ENCODE measurements around the gene TNRC6C.
"Not testable (repeated sequence)": the region's sequence is repeated elsewhere in the genome, so short reads cannot be mapped to it uniquely, and the experiment has no call there.

TNRC6C gene

GRCh38 chr17:77933777-77934398 is 24.6 kb upstream of the TNRC6C start:
- DNase-seq, result no peak

GRCh38 chr17:77935121-77935571 is 23.4 kb upstream of the TNRC6C start:
- DNase-seq, result no peak

GRCh38 chr17:77935744-77936143 is 22.8 kb upstream of the TNRC6C start:
- not testable (repeated sequence) for DNase-seq

DNA sequence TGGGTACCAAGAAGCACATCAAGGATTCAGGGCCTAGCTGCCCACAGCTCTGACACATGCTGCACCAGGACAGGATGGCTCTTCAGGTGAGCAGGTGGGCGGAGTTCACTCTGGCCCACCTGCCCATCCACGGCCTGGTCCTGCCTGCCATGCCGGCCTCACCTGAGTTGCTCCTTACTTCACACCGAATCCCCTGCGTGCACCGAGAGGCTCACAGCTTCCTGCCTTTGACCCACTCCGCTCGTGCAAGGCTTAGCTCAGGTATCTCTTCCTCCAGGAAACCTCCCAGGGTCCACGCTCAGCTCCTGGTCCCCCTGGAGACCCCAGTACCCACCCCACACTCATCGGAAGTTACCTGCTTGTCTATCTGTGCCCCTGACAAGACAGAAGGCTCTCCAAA is 21.6 kb upstream of the TNRC6C start:
- no peak for DNase-seq

DNA sequence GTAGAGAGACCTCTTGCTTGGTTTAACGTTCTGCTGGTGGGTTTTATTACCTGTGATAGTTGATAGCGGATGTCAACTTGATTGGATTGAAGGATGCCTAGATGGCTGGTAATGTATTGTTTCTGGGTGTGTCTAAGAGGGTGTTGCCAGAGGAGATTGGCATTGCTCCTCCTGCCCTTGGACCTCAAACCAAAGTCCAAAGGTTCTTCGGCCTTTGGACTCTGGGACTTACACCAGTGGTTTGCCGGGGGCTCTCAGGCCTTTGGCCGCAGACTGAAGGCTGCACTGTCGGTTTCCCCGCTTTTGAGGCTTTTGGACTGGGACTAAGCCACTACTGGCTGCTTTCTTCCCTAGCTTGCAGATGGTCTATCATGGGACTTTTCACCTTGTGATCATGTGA is 17.5 kb upstream of the TNRC6C start:
- no peak for DNase-seq

- no peak for DNase-seq
Observed at GRCh38 chr17:77942112-77942988, 16.2 kb upstream of the TNRC6C start.

DNA sequence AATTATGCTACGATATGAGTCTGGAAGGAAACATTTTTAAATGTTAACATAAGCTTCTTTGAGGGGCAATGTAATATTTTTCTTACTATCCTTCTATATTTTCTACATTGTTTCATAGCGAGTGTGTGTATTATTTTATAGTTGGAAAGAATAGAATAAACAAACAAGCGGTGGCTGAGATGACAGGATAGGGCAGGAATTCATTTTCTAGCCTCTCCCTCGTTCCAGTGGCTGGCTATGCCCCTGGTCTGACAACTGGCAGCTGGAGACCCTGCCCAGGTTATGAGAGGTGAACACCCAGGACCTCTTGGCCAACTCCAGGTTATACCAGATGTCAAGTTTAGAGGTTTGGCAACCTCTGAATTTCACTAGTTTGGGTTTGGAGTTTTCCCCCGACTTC is 14.5 kb upstream of the TNRC6C start:
- DNase-seq, result no peak

DNA sequence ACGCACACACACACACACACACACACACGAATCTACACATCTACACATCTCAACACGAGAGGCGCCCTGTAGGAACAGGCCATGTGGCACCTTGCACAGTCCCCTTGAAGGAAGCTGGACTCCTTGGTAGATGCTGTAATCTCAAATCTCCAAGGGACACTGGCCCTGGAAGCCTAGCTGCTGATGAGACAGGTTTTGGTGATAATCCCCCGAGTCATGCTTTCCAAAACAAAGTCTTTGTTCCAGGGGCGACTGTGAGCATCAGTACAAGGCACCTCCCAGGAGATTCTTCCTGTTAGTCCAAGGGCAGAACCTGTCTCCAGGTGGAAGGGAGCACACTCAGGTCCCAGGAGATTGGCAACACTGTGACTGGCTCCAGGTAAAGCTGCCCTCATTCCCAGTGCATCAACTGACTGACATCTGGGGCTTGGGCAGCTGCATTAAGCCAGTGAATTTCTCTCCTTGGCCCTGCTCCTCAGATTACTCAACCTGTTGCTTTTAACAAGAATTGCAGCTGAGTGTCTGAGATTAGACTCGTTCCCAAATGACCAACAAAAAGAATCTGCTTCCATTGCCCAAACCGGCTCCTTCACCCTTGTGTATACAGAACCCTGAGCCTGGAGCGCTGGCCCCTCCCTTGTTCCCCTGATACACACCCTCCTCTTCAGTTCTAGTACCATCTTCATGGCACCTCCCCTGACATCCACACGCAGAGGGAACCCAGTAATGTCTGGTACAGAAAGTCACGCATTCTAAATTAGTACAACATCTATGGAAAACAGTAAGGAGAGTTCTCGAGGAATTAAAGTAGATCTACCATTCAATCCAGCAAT is 13.9 kb upstream of the TNRC6C start:
- no peak for DNase-seq

GRCh38 chr17:77946900-77947645 is 11.4 kb upstream of the TNRC6C start:
- no peak for DNase-seq

- no peak for DNase-seq
Observed at GRCh38 chr17:77948690-77949114, 9.8 kb upstream of the TNRC6C start.

DNA sequence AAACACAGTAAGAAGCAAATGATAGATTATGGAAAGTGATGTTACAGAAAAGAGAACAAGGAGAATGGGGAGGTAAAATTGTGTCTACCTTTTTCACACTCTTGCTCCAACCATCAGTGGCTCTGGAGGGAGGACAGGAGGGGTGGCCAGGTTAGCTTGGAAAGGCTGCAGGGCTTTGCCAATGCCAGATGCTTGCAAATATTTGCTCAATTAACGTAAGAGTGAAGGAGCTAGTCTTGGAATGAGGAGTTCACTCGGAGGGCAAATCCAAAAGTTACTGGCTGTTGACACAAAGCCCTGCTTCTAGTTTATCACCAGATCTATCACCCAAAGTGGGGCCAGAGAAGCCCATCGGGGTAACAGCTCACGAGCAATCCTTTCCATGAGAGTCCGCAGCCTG is 7.4 kb upstream of the TNRC6C start:
- no peak for DNase-seq

DNA sequence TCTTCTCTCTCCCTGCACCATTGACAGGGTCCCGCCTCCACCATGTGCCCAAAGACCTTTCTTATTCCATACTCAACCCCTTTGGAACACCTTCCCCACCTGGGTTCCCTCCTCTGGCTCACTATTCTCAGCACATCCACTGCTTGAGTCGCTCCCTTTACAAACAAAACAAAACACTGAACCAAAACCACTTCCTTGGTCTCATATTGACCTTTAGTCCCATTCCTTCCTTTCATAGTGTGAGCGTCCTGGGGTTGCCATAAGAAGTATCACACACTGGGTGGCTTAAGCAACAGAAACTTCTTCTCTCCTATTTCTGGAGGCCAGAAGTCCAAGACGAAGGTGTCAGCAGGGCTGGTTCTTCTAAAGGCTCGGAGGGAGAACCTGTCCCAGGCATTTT is 6.1 kb upstream of the TNRC6C start:
- DNase-seq, result no peak

GRCh38 chr17:77957235-77957856 is 1.2 kb upstream of the TNRC6C start:
- no peak for DNase-seq

- no peak for DNase-seq
Observed at GRCh38 chr17:77958716-77959125, 218 bp downstream of the TNRC6C start.

GRCh38 chr17:77959126-77959925 is 823 bp downstream of the TNRC6C start:
- DNase-seq, result peak; percentile 47

DNA sequence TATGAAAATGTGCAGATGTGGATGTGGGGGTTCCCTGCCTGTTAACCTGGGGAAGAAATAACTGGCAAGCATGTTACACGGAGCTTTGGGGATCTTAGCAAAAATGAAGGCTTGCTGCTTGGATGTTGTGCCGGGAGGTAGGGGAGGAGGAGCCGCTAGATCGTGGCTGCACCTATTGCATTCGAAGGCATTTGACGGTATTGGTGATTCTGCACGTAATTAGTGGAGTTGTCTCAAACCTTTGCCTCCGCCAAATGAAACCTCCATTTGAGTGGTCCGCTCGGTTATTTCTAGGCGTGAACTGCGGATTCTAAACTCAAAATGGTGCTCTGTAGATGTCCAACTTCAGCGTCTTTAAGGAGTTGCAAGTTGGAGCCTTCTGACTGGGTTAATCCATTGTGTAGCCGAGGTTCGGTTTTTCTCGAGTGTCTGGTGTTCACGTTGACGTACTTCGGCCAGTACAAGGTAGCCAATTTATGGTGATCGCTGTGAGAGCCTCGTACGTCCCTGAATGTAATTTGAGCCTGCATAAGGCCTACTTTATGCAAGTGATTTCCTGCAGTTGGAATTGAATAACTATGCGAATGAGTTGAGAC is 1.5 kb downstream of the TNRC6C start:
- DNase-seq, result no peak

DNA sequence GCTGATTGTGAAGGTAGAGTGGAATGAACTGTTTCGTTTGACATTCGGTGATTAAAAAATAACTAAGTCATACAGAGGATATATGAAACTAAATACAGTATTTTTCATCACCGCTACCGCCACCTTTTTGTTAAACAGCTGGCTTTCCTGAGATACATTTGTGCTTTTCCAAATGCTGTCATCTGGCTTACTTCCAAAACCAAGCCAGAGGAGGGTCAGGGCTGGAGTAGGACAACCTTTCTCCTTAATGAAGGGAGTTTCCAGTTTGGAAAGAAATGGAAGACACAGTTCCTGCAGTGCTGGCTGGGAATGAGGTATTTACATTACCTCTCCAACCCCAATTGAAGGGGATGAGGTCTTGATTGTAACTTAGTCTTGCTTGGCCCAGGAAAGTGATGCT is 3.2 kb downstream of the TNRC6C start:
- no peak for DNase-seq

DNA sequence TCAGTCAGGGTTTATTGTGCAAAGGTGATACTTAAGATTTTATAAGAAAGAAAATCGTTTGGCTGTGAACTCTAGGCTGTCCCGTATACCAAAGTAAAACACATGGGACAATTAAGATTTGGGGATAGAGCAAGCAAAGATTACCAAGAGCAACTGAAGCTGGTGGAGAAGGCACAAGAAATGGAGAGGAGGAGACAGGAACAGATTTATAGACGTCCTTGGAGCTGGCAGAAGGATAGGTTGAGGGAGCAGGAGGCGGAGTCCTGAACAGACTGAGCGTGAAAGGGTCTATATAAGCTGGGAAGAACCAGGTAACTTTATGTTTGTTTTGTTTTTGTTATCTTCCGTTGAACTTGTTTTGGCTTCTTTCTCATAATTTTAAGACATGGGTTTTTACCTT is 3.8 kb downstream of the TNRC6C start:
- DNase-seq, result no peak

DNA sequence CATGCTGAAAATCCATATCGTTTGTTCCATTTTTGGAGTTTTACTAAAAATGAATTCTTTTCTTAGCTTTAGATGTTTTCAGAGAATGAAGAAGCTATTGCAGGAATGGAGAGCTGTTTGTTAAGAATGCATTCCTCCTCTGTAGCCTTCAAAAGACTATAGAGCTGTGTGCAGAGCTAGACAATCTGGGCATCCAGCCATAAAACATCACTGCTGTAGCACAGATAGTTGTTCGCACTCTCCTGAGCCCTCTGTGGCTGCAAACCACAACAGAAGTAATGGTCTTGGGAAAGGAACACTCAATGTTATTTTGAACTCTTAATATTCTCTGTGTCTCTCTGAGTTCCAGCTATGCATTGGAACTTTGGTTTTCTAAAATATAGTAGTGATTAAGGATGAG is 4.9 kb downstream of the TNRC6C start:
- DNase-seq, result no peak

DNA sequence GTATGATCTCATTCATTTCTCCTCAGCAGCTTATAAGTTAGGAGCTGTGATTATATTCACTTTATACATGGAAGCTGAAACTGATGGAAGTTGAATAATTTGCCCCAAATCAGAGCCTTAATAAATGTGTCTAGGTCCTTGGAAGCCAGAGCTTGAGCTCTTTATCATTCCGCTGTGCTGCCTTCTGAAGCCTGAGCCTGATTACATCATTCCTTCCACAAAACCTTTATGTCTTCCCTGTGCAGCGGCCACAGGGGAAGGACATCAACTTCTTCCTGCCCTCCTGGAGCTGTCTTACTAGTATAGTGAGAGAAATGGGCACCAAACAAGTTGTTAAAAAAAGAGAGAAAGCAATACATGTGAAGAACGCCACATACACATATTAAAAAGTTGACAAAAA is 6.8 kb downstream of the TNRC6C start:
- DNase-seq, result no peak

GRCh38 chr17:77966476-77966875 is 8.0 kb downstream of the TNRC6C start:
- no peak for DNase-seq
